ENCODE measurements around the gene SOX6.

Gene SOX6

DNA sequence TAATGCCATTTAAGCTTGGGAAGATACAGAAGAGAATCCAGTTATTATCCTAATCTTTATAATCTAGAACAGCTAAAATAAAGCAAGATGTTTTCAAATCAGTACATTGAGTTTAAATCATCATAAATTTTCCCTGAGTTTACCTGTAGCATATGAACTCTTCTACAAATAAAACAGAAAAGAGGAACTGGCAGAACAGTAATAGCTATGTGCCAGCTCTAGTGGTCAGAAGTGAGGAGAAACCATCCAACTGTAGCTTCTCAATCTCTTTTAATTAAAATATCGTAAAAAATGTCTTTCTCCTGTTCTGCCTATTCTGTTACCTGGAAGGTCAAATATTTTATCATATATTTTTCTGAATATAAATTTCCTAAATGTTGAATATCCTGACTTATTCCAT, 266.9 kb downstream of the SOX6 start:
- H3K27ac ChIP-seq (ENCODE audit: low read length) = no peak overlapping the region
- H3K36me3 ChIP-seq (replicated peaks; ENCODE audit: low read depth, low read length) = no peaks in the 10 kb centered on the region
- H3K4me2 ChIP-seq (ENCODE audit: low read length) = no peak overlapping the region
- H4K20me1 ChIP-seq (ENCODE audit: insufficient read depth, low read length) = no peaks in the 10 kb centered on the region
- no peaks in the 10 kb centered on the region for H3K9me3 ChIP-seq (ENCODE audit: insufficient read depth, low read length)
- peaks cover 7% of the 10 kb centered on the region for H3K4me1 ChIP-seq (ENCODE audit: low read length)
- no peak overlapping the region for H2AFZ ChIP-seq (ENCODE audit: low read depth, low read length)
- no peak overlapping the region for H3K9ac ChIP-seq (ENCODE audit: low read length)
- H3K27me3 ChIP-seq (ENCODE audit: low read depth, low read length) = no peaks in the 10 kb centered on the region
- no peak overlapping the region for H3K4me3 ChIP-seq (ENCODE audit: low read length)
- no peaks in the 10 kb centered on the region for H3K79me2 ChIP-seq (ENCODE audit: low read length)
- TF ChIP-seq, protein P1, sequence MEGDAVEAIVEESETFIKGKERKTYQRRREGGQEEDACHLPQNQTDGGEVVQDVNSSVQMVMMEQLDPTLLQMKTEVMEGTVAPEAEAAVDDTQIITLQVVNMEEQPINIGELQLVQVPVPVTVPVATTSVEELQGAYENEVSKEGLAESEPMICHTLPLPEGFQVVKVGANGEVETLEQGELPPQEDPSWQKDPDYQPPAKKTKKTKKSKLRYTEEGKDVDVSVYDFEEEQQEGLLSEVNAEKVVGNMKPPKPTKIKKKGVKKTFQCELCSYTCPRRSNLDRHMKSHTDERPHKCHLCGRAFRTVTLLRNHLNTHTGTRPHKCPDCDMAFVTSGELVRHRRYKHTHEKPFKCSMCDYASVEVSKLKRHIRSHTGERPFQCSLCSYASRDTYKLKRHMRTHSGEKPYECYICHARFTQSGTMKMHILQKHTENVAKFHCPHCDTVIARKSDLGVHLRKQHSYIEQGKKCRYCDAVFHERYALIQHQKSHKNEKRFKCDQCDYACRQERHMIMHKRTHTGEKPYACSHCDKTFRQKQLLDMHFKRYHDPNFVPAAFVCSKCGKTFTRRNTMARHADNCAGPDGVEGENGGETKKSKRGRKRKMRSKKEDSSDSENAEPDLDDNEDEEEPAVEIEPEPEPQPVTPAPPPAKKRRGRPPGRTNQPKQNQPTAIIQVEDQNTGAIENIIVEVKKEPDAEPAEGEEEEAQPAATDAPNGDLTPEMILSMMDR (IDR thresholded peaks at IDR 0.05; ENCODE audit: low read depth, low read length) = no peak
- no peak for TF ChIP-seq EZH2phosphoT487 (IDR thresholded peaks at IDR 0.05; ENCODE audit: low read depth)

- H3K9ac ChIP-seq (ENCODE audit: low read length) = no peak overlapping the region
- no peaks in the 10 kb centered on the region for H3K36me3 ChIP-seq (replicated peaks; ENCODE audit: low read depth, low read length)
- H3K4me3 ChIP-seq (ENCODE audit: low read length) = no peak overlapping the region
- TF ChIP-seq, protein P1 (IDR thresholded peaks at IDR 0.05; ENCODE audit: low read depth, low read length) = no peak
- TF ChIP-seq EZH2phosphoT487 (IDR thresholded peaks at IDR 0.05; ENCODE audit: low read depth) = no peak
- H3K27ac ChIP-seq (ENCODE audit: low read length) = no peak overlapping the region
- H3K4me2 ChIP-seq (ENCODE audit: low read length) = no peak overlapping the region
- no peaks in the 10 kb centered on the region for H3K27me3 ChIP-seq (ENCODE audit: low read depth, low read length)
- H3K9me3 ChIP-seq (ENCODE audit: insufficient read depth, low read length) = no peaks in the 10 kb centered on the region
- no peaks in the 10 kb centered on the region for H4K20me1 ChIP-seq (ENCODE audit: insufficient read depth, low read length)
- no peak overlapping the region for H2AFZ ChIP-seq (ENCODE audit: low read depth, low read length)
- H3K79me2 ChIP-seq (ENCODE audit: low read length) = no peaks in the 10 kb centered on the region
- peaks cover 7% of the 10 kb centered on the region for H3K4me1 ChIP-seq (ENCODE audit: low read length)
These were observed 267.6 kb downstream of the SOX6 start for GRCh38 chr11:16088774-16089173.

DNA sequence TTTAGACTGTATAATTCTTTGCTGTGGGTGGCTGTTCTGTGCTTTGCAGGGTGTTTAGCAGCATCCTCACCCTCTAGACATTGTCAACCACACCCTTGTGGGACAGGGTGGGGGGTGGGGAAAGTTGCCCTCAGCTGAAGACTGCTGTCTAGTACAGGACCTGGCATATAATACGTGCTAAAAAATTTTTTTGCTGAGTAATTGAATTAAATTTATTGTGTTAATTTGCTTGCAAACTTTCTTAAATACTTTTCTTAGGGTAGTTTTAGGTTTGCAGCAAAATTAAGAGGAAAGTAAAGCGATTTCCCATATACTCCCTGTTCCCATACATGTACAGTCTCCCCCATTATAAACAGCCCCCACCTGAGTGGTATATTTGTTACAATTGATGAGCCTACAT, 268.5 kb downstream of the SOX6 start:
- Histone ChIP-seq H4K20me1 (ENCODE audit: insufficient read depth, low read length) (no peaks in the 10 kb centered on the region), H3K9me3 (ENCODE audit: insufficient read depth, low read length) (no peaks in the 10 kb centered on the region), H3K4me1 (ENCODE audit: low read length) (peaks cover 7% of the 10 kb centered on the region), H3K9ac (ENCODE audit: low read length) (no peak overlapping the region), H3K36me3 (replicated peaks; ENCODE audit: low read depth, low read length) (no peaks in the 10 kb centered on the region), H3K27ac (ENCODE audit: low read length) (no peak overlapping the region), H3K4me3 (ENCODE audit: low read length) (no peak overlapping the region), H3K4me2 (ENCODE audit: low read length) (no peak overlapping the region), H2AFZ (ENCODE audit: low read depth, low read length) (no peak overlapping the region), H3K27me3 (ENCODE audit: low read depth, low read length) (no peaks in the 10 kb centered on the region), H3K79me2 (ENCODE audit: low read length) (no peaks in the 10 kb centered on the region)
- TF ChIP-seq, protein P1 (IDR thresholded peaks at IDR 0.05; ENCODE audit: low read depth, low read length) = no peak
- TF ChIP-seq EZH2phosphoT487 (IDR thresholded peaks at IDR 0.05; ENCODE audit: low read depth) = no peak

GRCh38 chr11:16086229-16086819, 270.0 kb downstream of the SOX6 start:
- Histone ChIP-seq H3K27ac (ENCODE audit: low read length) (no peak overlapping the region), H3K4me3 (ENCODE audit: low read length) (no peak overlapping the region), H4K20me1 (ENCODE audit: insufficient read depth, low read length) (no peaks in the 10 kb centered on the region), H2AFZ (ENCODE audit: low read depth, low read length) (no peak overlapping the region), H3K79me2 (ENCODE audit: low read length) (no peaks in the 10 kb centered on the region), H3K4me2 (ENCODE audit: low read length) (no peak overlapping the region), H3K9ac (ENCODE audit: low read length) (no peak overlapping the region), H3K9me3 (ENCODE audit: insufficient read depth, low read length) (no peaks in the 10 kb centered on the region), H3K4me1 (ENCODE audit: low read length) (peaks cover 10% of the 10 kb centered on the region), H3K27me3 (ENCODE audit: low read depth, low read length) (no peaks in the 10 kb centered on the region; the same call in 1 of the 2 replicates), H3K36me3 (replicated peaks; ENCODE audit: low read depth, low read length) (no peaks in the 10 kb centered on the region)
- TF ChIP-seq EZH2phosphoT487 (IDR thresholded peaks at IDR 0.05; ENCODE audit: low read depth) = no peak
- TF ChIP-seq, protein P1 (IDR thresholded peaks at IDR 0.05; ENCODE audit: low read depth, low read length) = no peak
